H1 (cell line): ENCODE data around the gene STK39.

Source experiments
- CBX5 ChIP-seq: fragments of 300-800, 300-1000 bp; sonication (generic); IDR thresholded peaks from 2 replicates; pipeline ENCODE4 v1.7.1; 2016; ENCODE audit warnings: antibody characterized with exemption, low read length, low read depth
- EZH2 ChIP-seq: fragments of 200-600 bp; sonication (generic); IDR thresholded peaks from 2 replicates; pipeline ENCODE4 v1.7.1; 2012; ENCODE audit warnings: low read depth, mild to moderate bottlenecking, moderate library complexity, low read length, inconsistent platforms; ENCODE audit not compliant: severe bottlenecking
- KDM1A ChIP-seq: fragments of 200-600, 300-600 bp; sonication (generic); IDR thresholded peaks from 2 replicates; pipeline ENCODE4 v1.7.1; 2016; ENCODE audit warnings: mild to moderate bottlenecking, low read length, borderline replicate concordance
- POLR2A ChIP-seq, 2 experiments: IDR thresholded peaks; 1 replicate in 1 of 2; 2 replicates in 1 of 2; pipeline ENCODE4 v1.6.1; 2011; ENCODE audit warnings: low read depth in 2 of 2, low read length in 2 of 2, mild to moderate bottlenecking in 2 of 2; ENCODE audit errors: control extremely low read depth in 1 of 2
- POLR2AphosphoS5 ChIP-seq: IDR thresholded peaks from 2 replicates; pipeline ENCODE4 v1.6.1; 2011; ENCODE audit warnings: low read depth, low read length
- RFX5 ChIP-seq: IDR thresholded peaks from 2 replicates; pipeline ENCODE4 v1.6.1; 2011; ENCODE audit warnings: low read depth, low read length, improper control_type of control experiment, borderline replicate concordance
- SAP30 ChIP-seq: fragments of 300-600 bp; sonication (generic); IDR thresholded peaks from 2 replicates; pipeline ENCODE4 v1.7.1; 2012; ENCODE audit warnings: low read length, moderate library complexity, mild to moderate bottlenecking, inconsistent platforms; ENCODE audit not compliant: insufficient read depth, insufficient replicate concordance
- SP1 ChIP-seq: IDR thresholded peaks from 2 replicates; pipeline ENCODE4 v1.6.1; 2011; ENCODE audit warnings: low read depth, low read length
- SP2 ChIP-seq: IDR thresholded peaks from 2 replicates; pipeline ENCODE4 v1.6.1; 2012; ENCODE audit warnings: mild to moderate bottlenecking, low read length, inconsistent platforms
- TCF12 ChIP-seq: IDR thresholded peaks from 2 replicates; pipeline ENCODE4 v1.6.1; 2011; ENCODE audit warnings: low read depth, mild to moderate bottlenecking, low read length
- TF ChIP-seq, protein P1 (sequence below), 3 experiments: IDR thresholded peaks; 1 replicate in 2 of 3; 2 replicates in 1 of 3; pipeline versions ENCODE4 v1.5.1 to v1.6.1; 2011; ENCODE audit warnings: low read length in 3 of 3, mild to moderate bottlenecking in 3 of 3, inconsistent platforms in 2 of 3, low read depth in 1 of 3, moderate library complexity in 1 of 3; ENCODE audit not compliant: insufficient read depth in 1 of 3; ENCODE audit errors: control extremely low read depth in 1 of 3
- TF ChIP-seq, protein P2 (sequence below): IDR thresholded peaks from 2 replicates; pipeline ENCODE4 v1.6.1; 2012; ENCODE audit warnings: inconsistent platforms

DNA sequence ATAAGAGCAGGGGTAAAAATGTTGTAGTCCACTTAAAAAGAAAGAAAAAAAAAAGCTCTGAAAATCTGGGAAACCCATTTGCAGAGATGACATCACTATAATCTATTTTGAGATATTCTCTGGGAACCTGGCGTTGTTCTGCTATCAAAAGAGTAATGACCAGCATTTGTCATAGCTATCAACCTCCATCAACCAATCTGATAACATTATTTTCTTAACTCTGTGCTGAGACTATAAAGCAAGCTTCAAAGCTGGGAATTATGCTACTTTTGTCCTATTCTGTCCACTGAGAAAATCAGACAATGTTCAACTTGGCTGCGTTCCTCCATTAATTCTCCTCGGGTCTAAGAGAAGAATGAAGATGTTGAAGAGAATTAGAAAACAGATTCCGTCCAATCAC is 107.5 kb downstream of the STK39 start:
- TF ChIP-seq SP2 (no peak), POLR2AphosphoS5 (no peak), EZH2 (no peak), KDM1A (no peak), SAP30 (no peak), CBX5 (no peak), TCF12 (no peak), POLR2A (IDR thresholded peaks at IDR 0.05; ENCODE audit: control extremely low read depth in 1 of 2, low read depth in 2 of 2, low read length in 2 of 2) (no peak), SP1 (no peak), RFX5 (no peak)
- TF ChIP-seq, protein P1, sequence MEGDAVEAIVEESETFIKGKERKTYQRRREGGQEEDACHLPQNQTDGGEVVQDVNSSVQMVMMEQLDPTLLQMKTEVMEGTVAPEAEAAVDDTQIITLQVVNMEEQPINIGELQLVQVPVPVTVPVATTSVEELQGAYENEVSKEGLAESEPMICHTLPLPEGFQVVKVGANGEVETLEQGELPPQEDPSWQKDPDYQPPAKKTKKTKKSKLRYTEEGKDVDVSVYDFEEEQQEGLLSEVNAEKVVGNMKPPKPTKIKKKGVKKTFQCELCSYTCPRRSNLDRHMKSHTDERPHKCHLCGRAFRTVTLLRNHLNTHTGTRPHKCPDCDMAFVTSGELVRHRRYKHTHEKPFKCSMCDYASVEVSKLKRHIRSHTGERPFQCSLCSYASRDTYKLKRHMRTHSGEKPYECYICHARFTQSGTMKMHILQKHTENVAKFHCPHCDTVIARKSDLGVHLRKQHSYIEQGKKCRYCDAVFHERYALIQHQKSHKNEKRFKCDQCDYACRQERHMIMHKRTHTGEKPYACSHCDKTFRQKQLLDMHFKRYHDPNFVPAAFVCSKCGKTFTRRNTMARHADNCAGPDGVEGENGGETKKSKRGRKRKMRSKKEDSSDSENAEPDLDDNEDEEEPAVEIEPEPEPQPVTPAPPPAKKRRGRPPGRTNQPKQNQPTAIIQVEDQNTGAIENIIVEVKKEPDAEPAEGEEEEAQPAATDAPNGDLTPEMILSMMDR (IDR thresholded peaks at IDR 0.05; ENCODE audit: control extremely low read depth in 1 of 3, insufficient read depth in 1 of 3, low read depth in 1 of 3, low read length in 3 of 3): no peak
- TF ChIP-seq, protein P2, sequence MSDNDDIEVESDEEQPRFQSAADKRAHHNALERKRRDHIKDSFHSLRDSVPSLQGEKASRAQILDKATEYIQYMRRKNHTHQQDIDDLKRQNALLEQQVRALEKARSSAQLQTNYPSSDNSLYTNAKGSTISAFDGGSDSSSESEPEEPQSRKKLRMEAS: no peak
